Caco-2 (cell line): ENCODE measurements around the gene BAIAP2L2. TPM values are rescaled to one million over a fixed set of nuclear protein-coding genes. Genes with fewer than 3 reads are reported as not detected.

Experiments
- BruUV-seq: library from RNA; stranded (reverse); fragments of 400-500 nt; replicated peaks from 2 replicates; lab custom pipeline; 2021; lab: Mats Ljungman, UMichigan
- CTCF ChIA-PET: fragments of 300-600 bp; sonication (Branson Sonifier 250); formaldehyde crosslinking; loops from one replicate; lab custom pipeline; 2022; ENCODE audit warnings: antibody characterized with exemption; lab: Charles Lee
- POLR2A ChIA-PET: fragments of 300-600 bp; sonication (Branson Sonifier 250); formaldehyde crosslinking; loops from one replicate; lab custom pipeline; 2022; ENCODE audit warnings: antibody characterized with exemption; lab: Charles Lee
- DNase-seq, 2 experiments: peaks; one replicate each; pipeline versions ENCODE4 v3.0.0 to v3.0.0-alpha.2; 2020 to 2022
- H3K27me3 ChIP-seq: replicated peaks from 2 replicates; pipeline ENCODE4 v1.6.0; 2011; ENCODE audit warnings: low read length; ENCODE audit not compliant: control insufficient read depth, insufficient read depth
- H3K36me3 ChIP-seq: 2 replicates; pipeline ENCODE4 v1.5.1; 2011; ENCODE audit warnings: low read length; ENCODE audit not compliant: control insufficient read depth, insufficient read depth
- H3K4me1 ChIP-seq: fragments of 250-450 bp; sonication (Bioruptor Pico); 2 replicates; pipeline ENCODE4 v1.5.1; 2020; ENCODE audit warnings: mild to moderate bottlenecking
- H3K4me3 ChIP-seq: 2 replicates; pipeline ENCODE4 v1.5.1; 2011; ENCODE audit warnings: low read depth, mild to moderate bottlenecking, control low read depth, low read length
- H3K9me3 ChIP-seq: fragments of 250-450 bp; sonication (Bioruptor Pico); 2 replicates; pipeline ENCODE4 v1.5.1; 2020; ENCODE audit warnings: mild to moderate bottlenecking, moderate library complexity
- H3K27ac Mint-ChIP-seq: one replicate; pipeline ENCODE4 v1.8.0; 2022; ENCODE audit warnings: mixed read lengths; ENCODE audit not compliant: unreplicated experiment
- H3K27me3 Mint-ChIP-seq: one replicate; pipeline ENCODE4 v1.8.0; 2022; ENCODE audit warnings: mixed read lengths; ENCODE audit not compliant: insufficient read depth, unreplicated experiment
- H3K36me3 Mint-ChIP-seq: one replicate; pipeline ENCODE4 v1.8.0; 2022; ENCODE audit warnings: mild to moderate bottlenecking, mixed read lengths; ENCODE audit not compliant: insufficient read depth, unreplicated experiment
- H3K4me1 Mint-ChIP-seq: one replicate; pipeline ENCODE4 v1.8.0; 2022; ENCODE audit warnings: low read depth, mixed read lengths; ENCODE audit not compliant: unreplicated experiment
- H3K4me3 Mint-ChIP-seq: one replicate; pipeline ENCODE4 v1.8.0; 2022; ENCODE audit warnings: mild to moderate bottlenecking, moderate library complexity, mixed read lengths; ENCODE audit not compliant: unreplicated experiment
- H3K9me3 Mint-ChIP-seq: one replicate; pipeline ENCODE4 v1.8.0; 2022; ENCODE audit warnings: mixed read lengths; ENCODE audit not compliant: unreplicated experiment
- CTCF ChIP-seq, 2 experiments: fragments of 200-600 bp in 1 of 2; IDR thresholded peaks; 1 replicate in 1 of 2; 2 replicates in 1 of 2; pipeline versions ENCODE4 v1.5.1 to v1.8.0; 2011 to 2022; ENCODE audit warnings: antibody characterized with exemption in 1 of 2, control low read depth in 1 of 2, inconsistent platforms in 1 of 2, low read depth in 1 of 2, low read length in 1 of 2, mild to moderate bottlenecking in 1 of 2, moderate library complexity in 1 of 2; ENCODE audit not compliant: insufficient read depth in 1 of 2, severe bottlenecking in 1 of 2, unreplicated experiment in 1 of 2
- intact Hi-C: fragments of 100-400 bp; cut with micrococcal nuclease; formaldehyde crosslinking; loops from one replicate; pipeline ENCODE4 v1.10.0; 2022; ENCODE audit not compliant: unreplicated experiment
- total RNA-seq: library from RNA; stranded (reverse); gene quantifications from 2 replicates; pipeline ENCODE4 v1.2.3, GENCODE V29; 2022

BAIAP2L2 gene
- total RNA-seq, 1 experiment from 2014 or later: 4.4 TPM

GRCh38 chr22:38107692-38108515 is 2.6 kb downstream of the BAIAP2L2 start:
- H3K27ac Mint-ChIP-seq: peak overlapping the region; percentile 75
- peaks cover 9% of the 10 kb centered on the region for H3K9me3 Mint-ChIP-seq
- intact Hi-C loops: no loop called here
- no TSS peak for BruUV-seq
- Histone ChIP-seq H3K9me3 (no peaks in the 10 kb centered on the region), H3K27me3 (no peaks in the 10 kb centered on the region), H3K4me1 (peaks cover 37% of the 10 kb centered on the region), H3K36me3 (peaks cover 2% of the 10 kb centered on the region; the same call in 1 of the 2 replicates), H3K4me3 (no peak overlapping the region)
- DNase-seq: peak; percentile 42 to 73
- no peak overlapping the region for H3K4me3 Mint-ChIP-seq
- H3K36me3 Mint-ChIP-seq: peaks cover 33% of the 10 kb centered on the region
- peaks cover 3% of the 10 kb centered on the region for H3K27me3 Mint-ChIP-seq
- H3K4me1 Mint-ChIP-seq: peaks cover 22% of the 10 kb centered on the region
- POLR2A ChIA-PET: no interaction called here
- TF ChIP-seq CTCF (IDR thresholded peaks at IDR 0.05; ENCODE audit: insufficient read depth in 1 of 2, low read depth in 1 of 2, low read length in 1 of 2, severe bottlenecking in 1 of 2, unreplicated experiment in 1 of 2): no peak
- CTCF ChIA-PET: interaction anchor here (1.2 kb wide), 1 partner anchor 56 kb away, joined by 5 read pairs; no protein-coding TSS in a partner anchor

- Histone ChIP-seq H3K4me3 (no peak overlapping the region), H3K36me3 (peaks cover 2% of the 10 kb centered on the region; the same call in 1 of the 2 replicates), H3K4me1 (peaks cover 36% of the 10 kb centered on the region), H3K27me3 (no peaks in the 10 kb centered on the region), H3K9me3 (no peaks in the 10 kb centered on the region)
- POLR2A ChIA-PET: no interaction called here
- BruUV-seq: no TSS peak
- H3K27me3 Mint-ChIP-seq: peaks cover 3% of the 10 kb centered on the region
- peaks cover 9% of the 10 kb centered on the region for H3K9me3 Mint-ChIP-seq
- peaks cover 33% of the 10 kb centered on the region for H3K36me3 Mint-ChIP-seq
- TF ChIP-seq CTCF (IDR thresholded peaks at IDR 0.05; ENCODE audit: insufficient read depth in 1 of 2, low read depth in 1 of 2, low read length in 1 of 2, severe bottlenecking in 1 of 2, unreplicated experiment in 1 of 2): no peak
- no peak overlapping the region for H3K4me3 Mint-ChIP-seq
- CTCF ChIA-PET: interaction anchor here (1.2 kb wide), 1 partner anchor 55 kb away, joined by 5 read pairs; no protein-coding TSS in a partner anchor
- H3K27ac Mint-ChIP-seq: no peak overlapping the region
- DNase-seq: no peak
- intact Hi-C loops: no loop called here
- peaks cover 22% of the 10 kb centered on the region for H3K4me1 Mint-ChIP-seq
Measured at GRCh38 chr22:38106814-38107578, 3.5 kb downstream of the BAIAP2L2 start.

- no peaks in the 10 kb centered on the region for H3K27me3 Mint-ChIP-seq
- H3K4me3 Mint-ChIP-seq: no peak overlapping the region
- POLR2A ChIA-PET: no interaction called here
- TF ChIP-seq CTCF (IDR thresholded peaks at IDR 0.05; ENCODE audit: insufficient read depth in 1 of 2, low read depth in 1 of 2, low read length in 1 of 2, severe bottlenecking in 1 of 2, unreplicated experiment in 1 of 2): peak; percentile 17 to 27
- no peaks in the 10 kb centered on the region for H3K9me3 Mint-ChIP-seq
- DNase-seq: no peak
- Histone ChIP-seq H3K4me1 (peaks cover 16% of the 10 kb centered on the region), H3K9me3 (no peaks in the 10 kb centered on the region), H3K36me3 (peaks cover 2% of the 10 kb centered on the region; the same call in 1 of the 2 replicates), H3K4me3 (no peak overlapping the region), H3K27me3 (no peaks in the 10 kb centered on the region)
- peaks cover 20% of the 10 kb centered on the region for H3K36me3 Mint-ChIP-seq
- intact Hi-C loops: loop anchor here (2.0 kb wide), 1 partner anchor 51 kb away; no protein-coding TSS in a partner anchor
- CTCF ChIA-PET: interaction anchor here (0.5 to 1.2 kb wide), 5 partner anchors 25 to 300 kb away, joined by 3 to 7 read pairs (median 5); no protein-coding TSS in a partner anchor
- no peak overlapping the region for H3K27ac Mint-ChIP-seq
- BruUV-seq: no TSS peak
- peaks cover 9% of the 10 kb centered on the region for H3K4me1 Mint-ChIP-seq
Measured at GRCh38 chr22:38104084-38104483, 6.4 kb downstream of the BAIAP2L2 start.
